GM21717 (cell line): ENCODE measurements around the gene MEIS1.
"Not testable (repeated sequence)": the region's sequence is repeated elsewhere in the genome, so short reads cannot be mapped to it uniquely, and the experiment has no call there.

Experiments used
- ATAC-seq: cut with Tn5 transposase; IDR thresholded peaks from one replicate; pipeline ENCODE4 v1.9.1; 2021; ENCODE audit warnings: mild to moderate bottlenecking, moderate library complexity; ENCODE audit not compliant: unreplicated experiment

The MEIS1 gene

DNA sequence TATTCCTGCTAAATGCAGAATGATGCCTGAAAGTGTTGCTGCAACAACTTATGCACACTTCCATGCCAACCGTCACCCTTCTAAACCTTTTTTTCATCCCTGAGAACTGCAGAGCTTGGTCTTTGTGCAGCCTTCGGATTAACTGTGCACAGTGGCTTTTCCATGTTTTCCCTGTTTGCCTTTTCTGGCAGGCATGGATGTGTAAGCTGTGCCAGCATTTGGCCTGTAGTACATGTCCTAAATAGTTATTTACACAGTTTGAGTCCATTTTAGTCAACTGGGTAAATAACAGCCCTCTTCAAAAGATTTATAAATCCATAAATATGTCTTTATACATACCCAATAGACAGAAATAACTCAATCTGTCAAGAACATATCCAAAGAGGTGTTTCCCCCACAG lies 31.5 kb downstream of the MEIS1 start:
- ATAC-seq, result no peak

GRCh38 chr2:66467718-66468117 lies 32.8 kb downstream of the MEIS1 start:
- ATAC-seq, result no peak

DNA sequence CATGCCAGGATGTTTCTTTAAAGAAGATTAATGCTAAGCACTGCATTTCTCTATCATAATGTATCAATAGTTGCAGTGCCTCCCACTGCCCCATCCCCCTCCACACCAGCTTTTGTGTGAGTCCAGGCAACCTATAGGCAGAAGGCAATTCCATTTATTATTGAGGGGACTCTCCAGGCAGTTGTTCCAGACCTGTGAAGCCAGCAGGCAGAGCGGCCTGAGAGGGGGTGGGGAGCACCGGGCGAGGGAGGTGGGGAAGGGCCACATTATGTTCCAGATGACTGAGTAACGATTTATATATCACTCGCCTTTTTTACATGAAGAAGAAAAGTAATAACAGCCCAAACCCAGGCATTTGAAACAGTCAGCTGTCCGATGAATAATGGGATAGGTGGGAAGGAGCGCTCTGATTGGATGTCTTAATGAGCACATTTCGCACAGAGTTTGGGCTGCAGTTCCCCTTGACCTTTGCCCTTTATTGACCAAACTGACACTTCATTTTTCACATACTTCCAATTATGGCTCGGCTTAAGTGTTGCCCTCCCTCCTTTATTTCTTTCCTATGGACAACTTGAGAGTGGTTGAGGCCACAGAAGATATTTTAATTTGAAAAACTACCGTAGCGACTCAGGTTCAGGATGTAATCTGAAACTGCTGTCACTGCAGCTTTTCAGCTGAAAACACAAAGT lies 34.4 kb downstream of the MEIS1 start:
- ATAC-seq, result no peak

- ATAC-seq, result no peak
Observed at GRCh38 chr2:66470199-66470598, 35.3 kb downstream of the MEIS1 start.

- no peak for ATAC-seq
Observed at GRCh38 chr2:66472225-66472843, 37.4 kb downstream of the MEIS1 start.

- no peak for ATAC-seq
Observed at GRCh38 chr2:66477135-66477842, 42.4 kb downstream of the MEIS1 start.

DNA sequence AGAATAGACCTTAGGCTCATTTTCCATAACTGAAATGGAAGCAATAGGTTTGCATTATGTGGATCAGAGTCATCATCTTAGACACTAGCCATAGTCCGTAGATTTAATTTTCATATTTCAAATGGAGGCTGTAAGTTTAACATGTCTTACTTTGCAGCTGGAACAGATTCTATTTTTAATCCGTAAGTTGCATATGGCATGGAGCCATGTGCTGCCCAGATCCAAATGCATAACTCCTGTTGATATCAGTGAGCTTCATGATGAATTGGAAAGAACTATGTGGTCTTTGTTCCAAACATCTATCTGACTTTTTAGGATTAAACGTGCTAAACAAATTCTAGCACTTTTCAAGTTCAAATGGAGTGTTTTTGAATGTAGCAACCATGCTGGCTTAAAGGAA lies 43.4 kb downstream of the MEIS1 start:
- no peak for ATAC-seq

- no peak for ATAC-seq
Observed at GRCh38 chr2:66478731-66479316, 43.9 kb downstream of the MEIS1 start.

DNA sequence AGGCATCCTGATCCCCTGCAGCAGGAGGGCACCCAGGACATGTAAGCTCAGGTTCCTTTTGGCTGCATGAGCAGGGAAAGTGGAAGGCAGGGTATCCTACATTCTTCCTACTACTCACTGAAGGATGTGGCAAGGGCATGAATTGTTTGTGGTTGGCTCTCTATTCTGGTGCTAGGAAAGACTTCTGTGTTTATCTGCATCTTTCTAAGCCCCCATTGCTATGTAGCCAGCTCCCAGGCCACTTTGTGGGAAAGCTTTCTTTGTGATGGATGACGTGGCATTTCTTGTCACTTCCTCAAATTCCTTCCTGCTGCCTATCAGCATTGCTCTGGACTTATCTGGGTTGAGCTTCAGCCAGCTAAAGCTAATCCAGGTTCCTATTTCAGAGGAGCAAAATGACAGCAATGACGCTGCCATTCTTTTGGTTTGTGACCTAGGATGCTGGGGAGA lies 46.2 kb downstream of the MEIS1 start:
- no peak for ATAC-seq

GRCh38 chr2:66485252-66485651 lies 50.3 kb downstream of the MEIS1 start:
- ATAC-seq, result not testable (repeated sequence)

DNA sequence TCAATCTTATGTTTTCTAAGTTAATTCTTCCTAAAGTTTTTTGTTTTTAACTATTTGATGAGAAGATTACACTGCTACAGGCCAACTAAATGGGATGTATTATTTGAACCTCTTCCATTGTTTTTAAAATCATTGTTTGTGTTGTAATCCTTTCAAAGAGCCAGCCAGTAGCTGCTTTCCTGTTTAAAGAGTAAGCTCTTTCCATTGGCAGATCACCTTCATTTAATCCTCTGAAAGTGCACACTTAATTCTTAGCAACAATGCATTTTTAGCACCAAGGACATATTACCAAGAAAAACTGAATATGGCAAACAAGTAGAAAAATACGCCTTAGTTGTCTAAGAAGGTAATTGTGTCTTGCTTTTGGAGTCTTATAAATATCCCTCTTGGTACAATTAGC lies 54.0 kb downstream of the MEIS1 start:
- no peak for ATAC-seq

- ATAC-seq, result no peak
Observed at GRCh38 chr2:66489436-66489835, 54.5 kb downstream of the MEIS1 start.

DNA sequence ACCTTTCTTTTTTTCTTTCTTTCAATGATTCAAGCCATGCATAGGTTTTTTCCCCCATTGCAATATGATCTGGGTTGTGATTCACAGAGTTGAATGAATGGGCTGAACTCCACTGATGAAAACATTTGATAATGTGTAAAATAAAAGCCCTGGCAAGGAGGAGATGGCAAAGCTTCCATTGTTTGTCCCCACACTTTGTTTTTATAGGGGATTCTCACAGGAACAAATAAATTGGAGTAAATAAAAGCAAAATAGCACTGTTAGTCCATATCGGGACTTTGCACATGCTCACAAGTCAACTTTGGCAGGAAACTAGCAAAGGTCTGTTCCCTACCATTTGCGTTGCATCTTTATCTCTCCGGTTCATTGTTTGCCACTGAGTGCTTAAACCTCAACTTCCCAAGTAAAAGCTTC lies 55.7 kb downstream of the MEIS1 start:
- no peak for ATAC-seq

DNA sequence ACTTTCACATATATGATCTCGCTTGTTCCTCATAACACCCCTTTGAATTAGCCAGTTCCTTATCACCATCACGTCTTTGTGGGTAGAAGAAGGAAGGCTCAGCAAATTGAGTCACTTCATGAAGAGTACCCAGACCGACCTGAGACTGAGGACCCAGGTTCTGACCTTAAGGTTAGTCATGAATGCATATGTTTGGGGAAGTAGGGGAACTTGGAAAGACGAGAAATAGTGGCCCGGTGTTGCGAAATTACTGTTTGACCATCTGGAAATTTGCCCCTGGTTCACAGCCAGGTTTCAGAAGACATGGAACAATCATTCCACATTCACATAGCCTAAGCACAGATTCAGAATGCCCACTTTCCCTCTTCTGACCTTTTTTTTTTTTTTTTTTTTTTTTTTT lies 59.8 kb downstream of the MEIS1 start:
- no peak for ATAC-seq

- no peak for ATAC-seq
Observed at GRCh38 chr2:66495788-66496640, 61.1 kb downstream of the MEIS1 start.

DNA sequence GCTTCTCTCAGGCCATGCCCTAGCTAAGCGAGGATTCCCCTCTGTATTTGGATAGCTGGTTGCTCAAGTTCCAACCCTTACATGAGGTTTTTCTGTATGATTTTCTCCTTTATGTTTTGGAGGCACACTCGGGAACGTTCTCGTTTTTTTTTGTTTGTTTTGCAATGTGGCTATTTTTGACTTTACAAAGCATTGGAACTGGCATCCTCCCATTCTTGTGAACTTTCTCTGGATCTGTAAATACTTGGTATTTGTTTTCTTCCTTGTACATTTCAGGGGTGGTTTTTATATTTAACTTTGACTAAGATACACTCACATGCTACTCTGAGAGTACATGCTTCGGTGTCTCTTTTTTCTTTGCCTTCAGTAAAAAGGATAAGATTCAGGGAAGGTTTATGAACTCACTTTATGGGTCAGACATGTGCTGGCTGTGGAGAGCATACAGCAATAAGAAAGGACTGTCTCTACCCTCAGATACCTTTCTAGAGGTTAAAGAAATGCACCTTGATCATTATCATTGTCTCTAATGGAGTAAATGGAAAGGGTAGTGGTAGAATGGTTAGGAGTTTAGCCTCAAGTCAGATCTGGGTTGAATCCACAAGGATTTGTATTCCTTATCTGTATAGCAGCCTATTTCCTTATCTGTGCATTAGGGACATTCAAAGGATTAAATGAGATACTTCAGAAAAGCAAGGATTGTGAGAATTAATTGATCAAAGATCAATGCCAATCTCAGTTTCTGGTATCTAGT lies 61.9 kb downstream of the MEIS1 start:
- no peak for ATAC-seq

- no peak for ATAC-seq
Observed at GRCh38 chr2:66497431-66498288, 62.7 kb downstream of the MEIS1 start.

- ATAC-seq, result no peak
Observed at GRCh38 chr2:66498289-66498975, 63.5 kb downstream of the MEIS1 start.

GRCh38 chr2:66501267-66501666 lies 66.3 kb downstream of the MEIS1 start:
- ATAC-seq, result no peak
